ENCODE results near the gene P2RY2. TPM values are rescaled to one million over a fixed set of nuclear protein-coding genes. Genes with fewer than 3 reads are reported as not detected.

P2RY2 gene
- total RNA-seq, 4 donors from 2014 or later = 36.2 to 50.3 (median 43.8) TPM

DNA sequence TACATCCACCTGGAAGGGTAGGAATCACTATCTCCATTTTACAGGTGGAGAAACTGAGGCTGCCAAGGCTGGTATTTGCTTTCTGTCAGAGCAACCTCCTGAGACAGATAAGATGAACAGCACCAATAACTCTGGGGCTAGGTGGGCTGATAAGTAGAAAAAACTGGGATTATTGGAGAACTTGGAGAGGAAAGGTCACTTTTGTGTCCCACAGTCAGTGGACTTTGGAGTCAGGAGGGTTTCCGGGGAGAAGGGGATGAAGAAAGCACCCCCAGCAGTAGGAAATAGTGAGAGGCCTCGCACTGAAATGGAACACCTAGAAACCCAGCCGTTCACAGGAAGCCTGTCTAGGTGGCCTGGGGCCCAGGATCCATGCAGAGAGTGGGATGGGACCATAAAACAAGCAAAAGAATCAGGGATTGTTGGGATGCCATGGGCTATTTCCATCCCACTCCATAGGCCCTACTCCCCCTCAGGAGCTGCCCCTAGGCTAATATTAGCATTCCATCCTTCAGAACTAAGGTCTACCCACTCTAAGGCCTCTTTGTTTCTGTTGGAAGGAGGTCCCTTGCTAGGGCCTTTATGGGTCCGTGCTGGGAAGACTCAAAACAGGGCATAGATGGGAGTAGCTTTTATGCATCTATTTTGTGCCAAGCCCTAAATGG lies 45.0 kb upstream of the P2RY2 start:
- peaks cover 18 to 30% (median 23%) of the 10 kb centered on the region in 3 donors for H3K4me1 ChIP-seq
- intact Hi-C loops (cut with DNase I) = loop anchor here (10.0 kb wide), 1 partner anchor 248 kb away; no protein-coding TSS in a partner anchor
- no peak for TF ChIP-seq POLR2A (IDR thresholded peaks at IDR 0.05)
- TF ChIP-seq, protein P1, sequence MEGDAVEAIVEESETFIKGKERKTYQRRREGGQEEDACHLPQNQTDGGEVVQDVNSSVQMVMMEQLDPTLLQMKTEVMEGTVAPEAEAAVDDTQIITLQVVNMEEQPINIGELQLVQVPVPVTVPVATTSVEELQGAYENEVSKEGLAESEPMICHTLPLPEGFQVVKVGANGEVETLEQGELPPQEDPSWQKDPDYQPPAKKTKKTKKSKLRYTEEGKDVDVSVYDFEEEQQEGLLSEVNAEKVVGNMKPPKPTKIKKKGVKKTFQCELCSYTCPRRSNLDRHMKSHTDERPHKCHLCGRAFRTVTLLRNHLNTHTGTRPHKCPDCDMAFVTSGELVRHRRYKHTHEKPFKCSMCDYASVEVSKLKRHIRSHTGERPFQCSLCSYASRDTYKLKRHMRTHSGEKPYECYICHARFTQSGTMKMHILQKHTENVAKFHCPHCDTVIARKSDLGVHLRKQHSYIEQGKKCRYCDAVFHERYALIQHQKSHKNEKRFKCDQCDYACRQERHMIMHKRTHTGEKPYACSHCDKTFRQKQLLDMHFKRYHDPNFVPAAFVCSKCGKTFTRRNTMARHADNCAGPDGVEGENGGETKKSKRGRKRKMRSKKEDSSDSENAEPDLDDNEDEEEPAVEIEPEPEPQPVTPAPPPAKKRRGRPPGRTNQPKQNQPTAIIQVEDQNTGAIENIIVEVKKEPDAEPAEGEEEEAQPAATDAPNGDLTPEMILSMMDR (IDR thresholded peaks at IDR 0.05) = no peak
- no peak overlapping the region for H3K4me3 ChIP-seq
- H3K9me3 ChIP-seq = no peaks in the 10 kb centered on the region
- no peaks in the 10 kb centered on the region for H3K27me3 ChIP-seq
- DNase-seq = no peak
- H3K36me3 ChIP-seq = no peaks in the 10 kb centered on the region
- H3K27ac ChIP-seq = no peak overlapping the region
- WGBS, 2 donors = 82 to 92% methylated on average over 4 of the region's 4 CpGs

DNA sequence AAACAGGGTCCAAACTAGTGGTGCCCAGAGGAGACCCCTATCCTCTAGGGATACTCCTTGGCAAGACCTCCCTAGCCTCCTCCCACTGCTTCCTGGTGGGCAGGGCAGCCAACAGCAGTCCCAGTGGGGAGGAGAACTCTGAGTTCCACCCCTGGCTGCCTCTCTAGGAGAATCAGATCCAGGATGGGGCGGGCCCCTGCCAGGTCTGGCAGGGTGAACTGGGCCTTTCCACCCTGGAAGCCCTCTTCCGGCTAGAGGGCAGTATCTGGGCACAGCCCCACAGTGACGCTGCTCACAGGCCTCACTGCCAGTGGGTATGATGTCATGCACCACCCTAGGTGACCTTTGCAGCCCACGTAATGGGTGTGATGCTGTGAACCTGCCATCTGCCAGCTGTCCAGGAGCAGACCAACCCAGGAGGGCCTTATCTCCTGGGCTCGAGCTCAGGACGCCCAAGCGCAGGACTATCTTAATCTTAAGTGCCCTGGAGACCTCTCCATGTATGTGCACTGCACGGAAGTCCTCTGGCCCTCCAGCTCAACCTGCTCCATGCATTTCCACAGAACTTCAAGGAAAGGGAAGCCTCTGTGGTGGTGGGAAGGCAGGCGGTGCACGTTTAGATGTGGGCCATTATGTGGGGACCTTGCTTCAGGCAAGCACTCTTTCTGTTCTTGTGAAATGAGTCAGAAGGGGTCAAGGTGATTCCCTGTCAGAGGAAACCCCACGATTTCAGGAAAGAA lies 44.2 kb upstream of the P2RY2 start:
- no peak for DNase-seq
- peaks cover 23 to 34% (median 26%) of the 10 kb centered on the region in 3 donors for H3K4me1 ChIP-seq
- no peaks in the 10 kb centered on the region for H3K27me3 ChIP-seq
- no peak overlapping the region for H3K4me3 ChIP-seq
- no peaks in the 10 kb centered on the region for H3K36me3 ChIP-seq
- TF ChIP-seq, protein P1 (IDR thresholded peaks at IDR 0.05) = no peak
- TF ChIP-seq POLR2A (IDR thresholded peaks at IDR 0.05) = no peak
- intact Hi-C loops (cut with DNase I) = loop anchor here (10.0 kb wide), 1 partner anchor 249 kb away; no protein-coding TSS in a partner anchor
- 63 to 65% methylated on average over 1 to 4 of the region's 11 CpGs for WGBS, 2 donors
- H3K27ac ChIP-seq = peak overlapping the region in 1 of 4 donors; percentile 16
- no peaks in the 10 kb centered on the region for H3K9me3 ChIP-seq

DNA sequence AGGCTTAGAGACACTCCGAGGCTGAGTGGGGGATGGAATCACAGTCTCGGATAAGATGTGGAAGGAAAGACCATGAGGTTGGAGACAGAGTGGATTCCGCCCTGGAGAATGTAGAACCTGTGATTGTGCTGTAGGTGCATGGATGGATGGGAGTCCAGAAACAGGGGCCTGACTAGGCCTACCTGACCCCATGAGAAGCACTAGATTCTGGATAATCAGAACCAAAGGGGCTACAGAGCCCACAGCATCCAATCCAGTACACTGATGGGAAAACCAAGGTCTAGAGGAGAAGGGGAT lies 43.6 kb upstream of the P2RY2 start:
- intact Hi-C loops (cut with DNase I) = loop anchor here (10.0 kb wide), 1 partner anchor 250 kb away; no protein-coding TSS in a partner anchor
- Histone ChIP-seq H3K27me3 (no peaks in the 10 kb centered on the region), H3K4me3 (no peak overlapping the region), H3K9me3 (no peaks in the 10 kb centered on the region), H3K36me3 (no peaks in the 10 kb centered on the region), H3K4me1 (peaks cover 23 to 34% (median 26%) of the 10 kb centered on the region in 3 donors), H3K27ac (no peak overlapping the region)
- DNase-seq = no peak
- 93 to 98% methylated on average over 3 of the region's 3 CpGs for WGBS, 2 donors
- TF ChIP-seq POLR2A (IDR thresholded peaks at IDR 0.05) = no peak
- TF ChIP-seq, protein P1 (IDR thresholded peaks at IDR 0.05) = no peak

DNA sequence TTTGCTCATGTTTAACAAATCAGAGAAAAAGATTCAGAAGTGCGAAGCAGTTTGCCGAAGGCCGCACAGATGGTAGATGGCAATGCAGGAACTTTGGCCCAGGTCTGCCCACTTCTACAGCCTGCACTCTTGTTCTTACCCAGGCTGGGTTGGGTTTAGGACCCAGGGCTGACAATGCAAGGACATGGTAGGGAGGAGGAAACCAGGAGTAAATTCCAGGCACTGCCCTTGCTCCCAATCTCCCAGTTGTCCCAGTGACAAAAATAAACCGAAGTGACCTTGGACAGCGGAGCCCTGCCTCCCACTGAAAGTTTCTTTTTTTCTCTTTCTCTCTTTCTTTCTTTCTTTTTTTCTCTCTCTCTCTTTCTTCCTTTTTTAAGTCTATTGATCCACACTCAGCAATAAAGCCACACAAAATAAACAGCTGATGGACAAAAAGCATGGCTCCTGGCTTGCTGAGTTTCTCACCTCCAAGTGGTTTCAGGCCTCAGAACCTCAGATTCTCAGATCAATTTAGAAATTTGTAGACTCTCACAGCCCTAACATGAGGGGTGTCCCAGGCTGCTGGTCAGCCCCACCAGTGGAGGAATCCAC lies 42.4 kb upstream of the P2RY2 start:
- WGBS, 2 donors = 63% methylated on average over 5 of the region's 5 CpGs
- H3K36me3 ChIP-seq = no peaks in the 10 kb centered on the region
- H3K27me3 ChIP-seq = no peaks in the 10 kb centered on the region
- H3K4me1 ChIP-seq = peaks cover 23 to 34% (median 26%) of the 10 kb centered on the region in 3 donors
- H3K9me3 ChIP-seq = no peaks in the 10 kb centered on the region
- intact Hi-C loops (cut with DNase I) = loop anchor here (5.0 to 10.0 kb wide), 3 partner anchors 251 to 448 kb away; no protein-coding TSS in a partner anchor
- H3K27ac ChIP-seq = peak overlapping the region in 1 of 4 donors; percentile 37
- H3K4me3 ChIP-seq = no peak overlapping the region
- TF ChIP-seq POLR2A (IDR thresholded peaks at IDR 0.05) = no peak
- TF ChIP-seq, protein P1 (IDR thresholded peaks at IDR 0.05) = no peak
- no peak for DNase-seq

All from esophagus squamous epithelium (tissue), 5 donors.